ENCODE results near the gene GNAI3. TPM values are rescaled to one million over a fixed set of nuclear protein-coding genes. Genes with fewer than 3 reads are reported as not detected.

The GNAI3 gene
- total and polyA plus RNA-seq, 2 of the 13 experiments (the other 11 are each of a cell fraction or from before 2014, with no cell fraction given) = 4.3 to 9.0 TPM

GRCh38 chr1:109659145-109659544, 110.7 kb downstream of the GNAI3 start:
- TF ChIP-seq TOPORS (CRISPR knock-in tag; IDR thresholded peaks at IDR 0.05) = no peak
- no peak for TF ChIP-seq SIN3B (IDR thresholded peaks at IDR 0.05; ENCODE audit: low read length)
- no peak for TF ChIP-seq ZNF891 (CRISPR knock-in tag; IDR thresholded peaks at IDR 0.05)
- no peak for TF ChIP-seq ZMAT5 (CRISPR knock-in tag; IDR thresholded peaks at IDR 0.05; ENCODE audit: borderline replicate concordance, low read depth)
- TF ChIP-seq DNMT1 (CRISPR knock-in tag; IDR thresholded peaks at IDR 0.05) = no peak
- TF ChIP-seq CREB3 (CRISPR knock-in tag; IDR thresholded peaks at IDR 0.05) = no peak
- TF ChIP-seq SALL1 (CRISPR knock-in tag; IDR thresholded peaks at IDR 0.05) = no peak
- TF ChIP-seq ZNF24 (IDR thresholded peaks at IDR 0.05) = no peak
- no peak for TF ChIP-seq ZFYVE20 (CRISPR knock-in tag; IDR thresholded peaks at IDR 0.05; ENCODE audit: borderline replicate concordance, low read depth)
- TF ChIP-seq SYNCRIP (IDR thresholded peaks at IDR 0.05; ENCODE audit: insufficient read depth, low read depth, low read length) = no peak
- no peak for TF ChIP-seq TRIM22 (IDR thresholded peaks at IDR 0.05)
- no peak for TF ChIP-seq ATF6 (CRISPR knock-in tag; conservative IDR thresholded peaks at IDR 0.05)
- CTCF ChIA-PET (ENCODE audit: low intra/inter-chr PET ratio, low total read pairs) = no interaction called here
- Histone ChIP-seq H4K20me1 (ENCODE audit: insufficient read depth, low read length) (no peaks in the 10 kb centered on the region), H3K4me3 (replicated peaks in 1 of 3; ENCODE audit: insufficient read depth in 1 of 3, low read depth in 2 of 3, low read length in 3 of 3) (no peak overlapping the region), H2AFZ (ENCODE audit: low read length) (no peak overlapping the region), H3K36me3 (replicated peaks in 1 of 2; ENCODE audit: control insufficient read depth in 1 of 2, insufficient read depth in 2 of 2, low read length in 2 of 2) (no peaks in the 10 kb centered on the region; a peak in 2 of 5 replicates), H3K4me2 (ENCODE audit: low read depth, low read length) (no peak overlapping the region), H3K27me3 (ENCODE audit: control insufficient read depth in 1 of 2, insufficient read depth in 2 of 2, low read length in 2 of 2) (0 out of 5 replicates have a peak, but pooled peaks cover 0 to 4% of the 10 kb centered on the region in 2 experiments), H3K9me3 (ENCODE audit: low read length) (no peaks in the 10 kb centered on the region), H3K4me1 (ENCODE audit: insufficient read depth, low read length) (peaks cover 35% of the 10 kb centered on the region), H3K79me2 (ENCODE audit: insufficient read depth, low read length) (no peaks in the 10 kb centered on the region), H3K27ac (ENCODE audit: extremely low read length, insufficient read depth, low read length) (no peak overlapping the region), H3K9ac (ENCODE audit: insufficient read depth, low read depth, low read length) (no peak overlapping the region)
- intact Hi-C loops (cut with micrococcal nuclease; ENCODE audit: unreplicated experiment) (loop anchor here (5.0 kb wide), 1 partner anchor 113 kb away; no protein-coding TSS in a partner anchor), in situ Hi-C loops (cut with HindIII; ENCODE audit: extremely low pct_ligation_motif_present, low pct_unique_long_range_greater_than_20kb) (no loop called here)
- no TSS peak for BruUV-seq (replicated peaks)
- DNase-seq (ENCODE audit: low spot score) (peak; percentile 23), FAIRE-seq (no peak), ATAC-seq (no peak)
- WGBS (ENCODE audit: low lambda C conversion rate) = 93% methylated on average over 2 of the region's 2 CpGs
- POLR2A ChIA-PET = no interaction called here
